PFSK-1 (cell line): ENCODE data around the gene ACTA1.

Experiments
- FOXP2 ChIP-seq: optimal IDR thresholded peaks from 2 replicates; pipeline ENCODE3; 2011; ENCODE audit warnings: borderline replicate concordance, control low read depth, inconsistent platforms; ENCODE audit not compliant: insufficient read depth; ENCODE audit errors: extremely low read length, extremely low read depth
- POLR2AphosphoS5 ChIP-seq: IDR thresholded peaks from 2 replicates; pipeline ENCODE4 v1.6.1; 2012; ENCODE audit warnings: low read depth, mild to moderate bottlenecking, control low read depth, low read length, moderate library complexity
- REST ChIP-seq, 2 experiments: IDR thresholded peaks; 2 replicates each; pipeline versions ENCODE4 v1.6.1 to v1.8.0; 2011 to 2012; ENCODE audit warnings: low read depth in 2 of 2, low read length in 2 of 2, control low read depth in 1 of 2, inconsistent platforms in 1 of 2, mild to moderate bottlenecking in 1 of 2, moderate library complexity in 1 of 2; ENCODE audit not compliant: insufficient read depth in 1 of 2
- SIN3A ChIP-seq: IDR thresholded peaks from 2 replicates; pipeline ENCODE4 v1.6.1; 2012; ENCODE audit warnings: mild to moderate bottlenecking, low read length, moderate library complexity, borderline replicate concordance; ENCODE audit not compliant: insufficient read depth
- TAF1 ChIP-seq: IDR thresholded peaks from 2 replicates; pipeline ENCODE4 v1.6.1; 2012; ENCODE audit warnings: low read length, control low read depth, borderline replicate concordance; ENCODE audit not compliant: insufficient read depth

Gene ACTA1

GRCh38 chr1:229454056-229454455 lies 20.2 kb upstream of the ACTA1 start:
- TF ChIP-seq TAF1: no peak
- TF ChIP-seq REST (IDR thresholded peaks at IDR 0.05; ENCODE audit: insufficient read depth in 1 of 2, low read depth in 2 of 2, low read length in 2 of 2): no peak
- no peak for TF ChIP-seq POLR2AphosphoS5
- TF ChIP-seq SIN3A: no peak

- TF ChIP-seq TAF1: no peak
These were observed 19.3 kb upstream of the ACTA1 start for GRCh38 chr1:229452956-229453801.

DNA sequence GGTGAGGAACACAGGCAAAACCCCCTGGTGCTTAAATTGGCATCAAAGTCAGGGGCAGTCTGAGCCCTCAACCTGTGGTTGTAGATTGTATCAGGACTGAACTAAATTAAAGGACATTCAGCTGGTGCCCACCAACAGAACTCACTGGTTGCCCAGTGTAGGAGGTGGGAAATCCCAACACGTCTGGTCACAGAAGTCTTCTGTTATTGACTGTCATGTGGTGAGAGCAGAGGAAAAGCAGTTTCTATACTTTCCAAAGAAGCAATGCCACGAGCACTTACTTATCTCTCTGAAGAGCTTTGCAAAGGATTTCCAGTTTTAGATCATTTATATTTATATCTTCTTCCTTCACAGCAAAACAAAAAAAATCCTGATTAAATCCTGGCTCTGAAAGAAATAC lies 15.0 kb upstream of the ACTA1 start:
- no peak for TF ChIP-seq REST (IDR thresholded peaks at IDR 0.05; ENCODE audit: insufficient read depth in 1 of 2, low read depth in 2 of 2, low read length in 2 of 2)
- no peak for TF ChIP-seq TAF1
- no peak for TF ChIP-seq POLR2AphosphoS5
- no peak for TF ChIP-seq SIN3A
- no peak for TF ChIP-seq FOXP2

DNA sequence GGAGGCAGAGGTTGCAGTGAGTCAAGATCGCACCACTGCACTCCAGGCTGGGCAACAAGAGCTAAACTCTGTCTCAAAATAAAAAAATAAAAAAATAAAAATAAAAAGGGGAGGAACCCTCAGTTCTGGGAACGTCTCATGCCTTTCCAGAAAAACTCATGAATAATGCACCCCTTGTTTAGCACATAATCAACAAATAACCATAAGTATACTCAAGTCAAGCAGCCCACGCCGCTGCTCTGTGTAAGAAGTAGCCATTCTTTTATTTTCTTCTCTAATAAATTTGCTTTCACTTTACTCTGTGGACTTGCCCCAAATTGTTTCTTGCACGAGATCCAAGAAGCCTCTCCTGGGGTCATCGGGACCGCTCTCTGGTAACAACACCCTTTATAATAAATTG lies 14.5 kb upstream of the ACTA1 start:
- no peak for TF ChIP-seq FOXP2
- TF ChIP-seq SIN3A: no peak
- no peak for TF ChIP-seq REST (IDR thresholded peaks at IDR 0.05; ENCODE audit: insufficient read depth in 1 of 2, low read depth in 2 of 2, low read length in 2 of 2)
- no peak for TF ChIP-seq POLR2AphosphoS5
- no peak for TF ChIP-seq TAF1

- TF ChIP-seq SIN3A: no peak
- no peak for TF ChIP-seq TAF1
- TF ChIP-seq FOXP2: no peak
- TF ChIP-seq REST (IDR thresholded peaks at IDR 0.05; ENCODE audit: insufficient read depth in 1 of 2, low read depth in 2 of 2, low read length in 2 of 2): no peak
- TF ChIP-seq POLR2AphosphoS5: no peak
These were observed 13.9 kb upstream of the ACTA1 start for GRCh38 chr1:229447809-229448252.
